Measurements from ENCODE around the gene RALA. TPM values are rescaled to one million over a fixed set of nuclear protein-coding genes. Genes with fewer than 3 reads are reported as not detected.

RALA gene
- total and polyA plus RNA-seq, 2 of the 13 experiments (the other 11 are each of a cell fraction or from before 2014, with no cell fraction given), result 11.8 to 19.5 TPM

DNA sequence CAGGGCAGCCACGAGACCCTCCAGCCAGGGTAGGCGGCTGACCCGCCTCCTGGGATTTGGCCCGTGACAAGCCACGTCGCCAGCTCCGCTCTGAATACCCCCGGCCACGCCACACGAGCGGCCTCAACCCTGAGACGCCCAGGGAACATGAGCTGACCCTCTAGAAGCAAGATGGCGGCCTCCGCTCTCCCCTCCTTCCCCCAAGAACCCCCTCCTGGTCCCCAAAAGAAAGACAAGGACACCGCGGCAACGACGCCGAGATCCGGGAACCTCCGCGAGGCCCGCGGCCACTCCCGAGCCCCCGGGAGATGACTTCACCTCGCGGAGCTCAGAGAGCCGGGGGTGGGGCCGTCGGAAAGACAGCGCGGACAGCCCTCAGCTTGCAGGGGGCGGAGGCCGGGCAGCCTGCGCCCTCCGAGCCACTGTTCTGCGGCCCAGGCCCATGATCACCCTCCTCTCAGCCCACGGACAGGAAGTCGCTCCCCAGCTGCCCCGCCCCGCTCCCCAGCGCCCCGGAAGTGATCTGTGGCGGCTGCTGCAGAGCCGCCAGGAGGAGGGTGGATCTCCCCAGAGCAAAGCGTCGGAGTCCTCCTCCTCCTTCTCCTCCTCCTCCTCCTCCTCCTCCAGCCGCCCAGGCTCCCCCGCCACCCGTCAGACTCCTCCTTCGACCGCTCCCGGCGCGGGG lies at the start of gene RALA (continued):
- TF ChIP-seq NFE2L2 (IDR thresholded peaks at IDR 0.05; ENCODE audit: low read length) (no peak), ZNF468 (CRISPR knock-in tag; IDR thresholded peaks at IDR 0.05) (no peak), SOX6 (IDR thresholded peaks at IDR 0.05) (no peak), SOX6 (CRISPR knock-in tag; IDR thresholded peaks at IDR 0.05) (0 out of 2 replicates have a peak, but pooled peaks have one; percentile 11), SATB2 (CRISPR knock-in tag; IDR thresholded peaks at IDR 0.05) (no peak), PCBP2 (optimal IDR thresholded peaks at IDR 0.05; ENCODE audit: low read depth, low read length, poor library complexity, severe bottlenecking) (no peak), HOXD1 (CRISPR knock-in tag; IDR thresholded peaks at IDR 0.05) (no peak), HNF4G (IDR thresholded peaks at IDR 0.05; ENCODE audit: borderline replicate concordance, low read depth, low read length) (no peak), HNF4G (CRISPR knock-in tag; IDR thresholded peaks at IDR 0.05; ENCODE audit: borderline replicate concordance, low read depth) (no peak), PAX8 (CRISPR knock-in tag; IDR thresholded peaks at IDR 0.05; ENCODE audit: borderline replicate concordance) (no peak)
- TF ChIP-seq, protein P1, sequence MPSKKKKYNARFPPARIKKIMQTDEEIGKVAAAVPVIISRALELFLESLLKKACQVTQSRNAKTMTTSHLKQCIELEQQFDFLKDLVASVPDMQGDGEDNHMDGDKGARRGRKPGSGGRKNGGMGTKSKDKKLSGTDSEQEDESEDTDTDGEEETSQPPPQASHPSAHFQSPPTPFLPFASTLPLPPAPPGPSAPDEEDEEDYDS (CRISPR knock-in tag; IDR thresholded peaks at IDR 0.05), result no peak; the same call in 1 of the 2 replicates
- TF ChIP-seq, protein P2, sequence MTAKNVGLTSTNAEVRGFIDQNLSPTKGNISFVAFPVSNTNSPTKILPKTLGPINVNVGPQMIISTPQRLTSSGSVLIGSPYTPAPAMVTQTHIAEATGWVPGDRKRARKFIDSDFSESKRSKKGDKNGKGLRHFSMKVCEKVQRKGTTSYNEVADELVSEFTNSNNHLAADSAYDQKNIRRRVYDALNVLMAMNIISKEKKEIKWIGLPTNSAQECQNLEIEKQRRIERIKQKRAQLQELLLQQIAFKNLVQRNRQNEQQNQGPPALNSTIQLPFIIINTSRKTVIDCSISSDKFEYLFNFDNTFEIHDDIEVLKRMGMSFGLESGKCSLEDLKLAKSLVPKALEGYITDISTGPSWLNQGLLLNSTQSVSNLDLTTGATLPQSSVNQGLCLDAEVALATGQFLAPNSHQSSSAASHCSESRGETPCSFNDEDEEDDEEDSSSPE (CRISPR knock-in tag; IDR thresholded peaks at IDR 0.05), result 0 out of 2 replicates have a peak, but pooled peaks have one; percentile 10
- TF ChIP-seq, protein P3, sequence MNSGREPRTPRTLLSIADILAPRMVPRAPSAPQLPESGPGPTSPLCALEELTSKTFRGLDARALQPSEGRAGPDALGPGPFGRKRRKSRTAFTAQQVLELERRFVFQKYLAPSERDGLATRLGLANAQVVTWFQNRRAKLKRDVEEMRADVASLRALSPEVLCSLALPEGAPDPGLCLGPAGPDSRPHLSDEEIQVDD (CRISPR knock-in tag; IDR thresholded peaks at IDR 0.05; ENCODE audit: borderline replicate concordance), result 0 out of 2 replicates have a peak, but pooled peaks have one; percentile 15
- TF ChIP-seq, protein P4, sequence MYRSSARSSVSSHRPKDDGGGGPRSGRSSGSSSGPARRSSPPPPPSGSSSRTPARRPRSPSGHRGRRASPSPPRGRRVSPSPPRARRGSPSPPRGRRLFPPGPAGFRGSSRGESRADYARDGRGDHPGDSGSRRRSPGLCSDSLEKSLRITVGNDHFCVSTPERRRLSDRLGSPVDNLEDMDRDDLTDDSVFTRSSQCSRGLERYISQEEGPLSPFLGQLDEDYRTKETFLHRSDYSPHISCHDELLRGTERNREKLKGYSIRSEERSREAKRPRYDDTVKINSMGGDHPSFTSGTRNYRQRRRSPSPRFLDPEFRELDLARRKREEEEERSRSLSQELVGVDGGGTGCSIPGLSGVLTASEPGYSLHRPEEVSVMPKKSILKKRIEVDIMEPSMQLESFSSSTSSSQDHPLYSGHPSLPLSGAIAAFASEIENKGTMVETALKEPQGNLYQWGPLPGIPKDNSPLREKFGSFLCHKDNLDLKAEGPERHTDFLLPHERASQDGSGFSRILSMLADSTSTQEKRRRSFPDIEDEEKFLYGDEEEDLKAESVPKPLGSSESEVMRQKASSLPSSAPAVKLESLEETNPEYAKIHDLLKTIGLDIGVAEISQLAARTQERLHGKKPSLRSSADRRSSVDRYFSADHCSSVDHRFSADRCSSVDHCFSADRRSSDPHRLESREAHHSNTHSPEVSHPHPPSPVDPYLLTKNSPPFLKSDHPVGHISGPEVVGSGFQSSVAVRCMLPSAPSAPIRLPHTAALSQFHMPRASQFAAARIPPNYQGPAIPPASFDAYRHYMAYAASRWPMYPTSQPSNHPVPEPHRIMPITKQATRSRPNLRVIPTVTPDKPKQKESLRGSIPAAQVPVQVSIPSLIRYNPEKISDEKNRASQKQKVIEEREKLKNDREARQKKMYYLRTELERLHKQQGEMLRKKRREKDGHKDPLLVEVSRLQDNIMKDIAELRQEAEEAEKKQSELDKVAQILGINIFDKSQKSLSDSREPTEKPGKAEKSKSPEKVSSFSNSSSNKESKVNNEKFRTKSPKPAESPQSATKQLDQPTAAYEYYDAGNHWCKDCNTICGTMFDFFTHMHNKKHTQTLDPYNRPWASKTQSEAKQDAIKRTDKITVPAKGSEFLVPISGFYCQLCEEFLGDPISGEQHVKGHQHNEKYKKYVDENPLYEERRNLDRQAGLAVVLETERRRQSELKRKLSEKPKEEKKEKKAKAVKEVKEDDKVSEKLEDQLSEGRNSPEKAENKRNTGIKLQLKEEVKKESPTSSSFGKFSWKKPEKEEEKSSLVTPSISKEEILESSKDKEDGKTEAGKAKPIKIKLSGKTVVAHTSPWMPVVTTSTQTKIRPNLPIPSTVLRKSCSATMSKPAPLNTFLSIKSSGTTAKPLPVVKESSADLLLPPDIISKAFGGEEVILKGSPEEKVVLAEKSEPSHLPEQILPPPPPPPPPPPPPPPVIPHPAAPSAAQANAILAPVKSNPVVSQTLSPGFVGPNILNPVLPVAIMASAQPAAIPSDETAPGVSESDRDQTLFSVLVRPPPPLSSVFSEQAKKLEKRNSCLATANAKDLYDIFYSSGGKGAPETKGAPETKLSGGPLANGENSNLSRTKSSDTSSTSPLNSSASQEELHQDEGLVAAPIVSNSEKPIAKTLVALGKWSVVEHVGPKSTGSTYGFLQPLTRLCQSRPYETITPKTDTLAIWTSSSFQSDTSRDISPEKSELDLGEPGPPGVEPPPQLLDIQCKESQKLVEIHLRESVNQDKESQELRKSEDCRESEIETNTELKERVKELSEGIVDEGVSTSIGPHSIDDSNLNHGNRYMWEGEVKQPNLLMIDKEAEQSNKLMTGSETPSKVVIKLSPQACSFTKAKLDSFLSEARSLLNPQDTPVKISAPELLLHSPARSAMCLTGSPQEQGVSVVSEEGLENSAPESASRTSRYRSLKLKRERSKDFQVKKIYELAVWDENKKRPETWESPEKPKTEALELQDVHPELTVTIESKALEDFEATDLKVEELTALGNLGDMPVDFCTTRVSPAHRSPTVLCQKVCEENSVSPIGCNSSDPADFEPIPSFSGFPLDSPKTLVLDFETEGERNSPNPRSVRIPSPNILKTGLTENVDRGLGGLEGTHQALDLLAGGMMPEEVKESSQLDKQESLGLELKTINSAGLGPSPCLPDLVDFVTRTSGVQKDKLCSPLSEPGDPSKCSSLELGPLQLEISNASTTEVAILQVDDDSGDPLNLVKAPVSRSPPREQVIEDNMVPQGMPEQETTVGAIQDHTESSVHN (CRISPR knock-in tag; IDR thresholded peaks at IDR 0.05), result no peak
- TF ChIP-seq, protein P5, sequence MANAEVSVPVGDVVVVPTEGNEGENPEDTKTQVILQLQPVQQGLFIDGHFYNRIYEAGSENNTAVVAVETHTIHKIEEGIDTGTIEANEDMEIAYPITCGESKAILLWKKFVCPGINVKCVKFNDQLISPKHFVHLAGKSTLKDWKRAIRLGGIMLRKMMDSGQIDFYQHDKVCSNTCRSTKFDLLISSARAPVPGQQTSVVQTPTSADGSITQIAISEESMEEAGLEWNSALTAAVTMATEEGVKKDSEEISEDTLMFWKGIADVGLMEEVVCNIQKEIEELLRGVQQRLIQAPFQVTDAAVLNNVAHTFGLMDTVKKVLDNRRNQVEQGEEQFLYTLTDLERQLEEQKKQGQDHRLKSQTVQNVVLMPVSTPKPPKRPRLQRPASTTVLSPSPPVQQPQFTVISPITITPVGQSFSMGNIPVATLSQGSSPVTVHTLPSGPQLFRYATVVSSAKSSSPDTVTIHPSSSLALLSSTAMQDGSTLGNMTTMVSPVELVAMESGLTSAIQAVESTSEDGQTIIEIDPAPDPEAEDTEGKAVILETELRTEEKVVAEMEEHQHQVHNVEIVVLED (CRISPR knock-in tag; IDR thresholded peaks at IDR 0.05; ENCODE audit: borderline replicate concordance), result no peak
